Keratinocyte (primary cell): ENCODE results near the gene RTN1. TPM values are rescaled to one million over a fixed set of nuclear protein-coding genes. Genes with fewer than 3 reads are reported as not detected.

ENCODE experiments used
- DNase-seq: peaks from one replicate; pipeline ENCODE4 v3.0.0-alpha.2; 2011; ENCODE audit warnings: low read depth, missing footprints, low spot score
- FAIRE-seq: peaks from 2 replicates; lab custom pipeline; 2011; peaks lifted over from hg19 to GRCh38; lab: Jason Lieb, UNC
- H2AFZ ChIP-seq: 2 replicates; pipeline ENCODE4 v1.6.0; 2012; ENCODE audit warnings: low read length, control low read depth, inconsistent platforms; ENCODE audit not compliant: control insufficient read depth
- H3K27ac ChIP-seq: 2 replicates; pipeline ENCODE4 v1.5.1; 2011; ENCODE audit warnings: low read length; ENCODE audit not compliant: control insufficient read depth, insufficient read depth
- H3K27me3 ChIP-seq: 3 replicates; pipeline ENCODE4 v1.6.0; 2011; ENCODE audit warnings: low read length; ENCODE audit not compliant: control insufficient read depth, insufficient read depth; ENCODE audit errors: extremely low read depth
- H3K36me3 ChIP-seq, 2 experiments: 2 replicates in 1 of 2; 3 replicates in 1 of 2; pipeline ENCODE4 v1.5.1; 2011; ENCODE audit warnings: low read length in 2 of 2, mild to moderate bottlenecking in 1 of 2; ENCODE audit not compliant: control insufficient read depth in 2 of 2, insufficient read depth in 2 of 2; ENCODE audit errors: extremely low read depth in 1 of 2
- H3K4me1 ChIP-seq: 3 replicates; pipeline ENCODE4 v1.5.1; 2011; ENCODE audit warnings: low read length; ENCODE audit not compliant: control insufficient read depth, insufficient read depth; ENCODE audit errors: extremely low read depth
- H3K4me2 ChIP-seq: 3 replicates; pipeline ENCODE4 v1.6.0; 2011; ENCODE audit warnings: low read depth, low read length; ENCODE audit not compliant: control insufficient read depth, insufficient read depth; ENCODE audit errors: extremely low read depth
- H3K4me3 ChIP-seq, 3 experiments: fragments of 200-600 bp in 1 of 3; sonication (generic) in 1 of 3; 2 replicates in 2 of 3; 3 replicates in 1 of 3; pipeline ENCODE4 v1.5.1; 2011 to 2016; ENCODE audit warnings: low read length in 3 of 3, mild to moderate bottlenecking in 3 of 3, control low read depth in 2 of 3, inconsistent platforms in 1 of 3, low read depth in 1 of 3, mixed read lengths in 1 of 3, mixed run types in 1 of 3, moderate library complexity in 1 of 3; ENCODE audit not compliant: control insufficient read depth in 2 of 3, insufficient read depth in 2 of 3; ENCODE audit errors: extremely low read depth in 1 of 3
- H3K79me2 ChIP-seq: 2 replicates; pipeline ENCODE4 v1.6.0; 2012; ENCODE audit warnings: low read length; ENCODE audit not compliant: control insufficient read depth, insufficient read depth
- H3K9ac ChIP-seq: 3 replicates; pipeline ENCODE4 v1.6.0; 2011; ENCODE audit warnings: low read length; ENCODE audit not compliant: control insufficient read depth, insufficient read depth; ENCODE audit errors: extremely low read depth
- H3K9me1 ChIP-seq: 3 replicates; pipeline ENCODE4 v1.6.0; 2011; ENCODE audit warnings: low read length; ENCODE audit not compliant: control insufficient read depth, insufficient read depth; ENCODE audit errors: extremely low read depth
- H3K9me3 ChIP-seq: 2 replicates; pipeline ENCODE4 v1.5.1; 2012; ENCODE audit warnings: low read depth, low read length; ENCODE audit not compliant: control insufficient read depth
- H4K20me1 ChIP-seq: 3 replicates; pipeline ENCODE4 v1.6.0; 2011; ENCODE audit warnings: low read length; ENCODE audit not compliant: control insufficient read depth, insufficient read depth; ENCODE audit errors: extremely low read depth
- EZH2 ChIP-seq: IDR thresholded peaks from one replicate; pipeline ENCODE4 v1.6.1; 2012; ENCODE audit warnings: inconsistent platforms, mild to moderate bottlenecking, low read length, moderate library complexity
- dilution Hi-C: fragments of 300-500 bp; cut with MboI; formaldehyde crosslinking; loops from one replicate; pipeline ENCODE4 v1.7.0; 2020; ENCODE audit warnings: low sequenced_read_pairs; ENCODE audit not compliant: extremely low pct_ligation_motif_present
- polyA plus RNA-seq, 5 experiments: library from polyadenylated mRNA; depleted of rRNA in 3 of 5; stranded (reverse) in 3 of 5; stranded (forward) in 1 of 5; unstranded in 1 of 5; fragments of >200 nt; gene quantifications; 1 replicate in 1 of 5; 2 replicates in 3 of 5; 3 replicates in 1 of 5; pipeline versions ENCODE4 v1.2.1 to v1.2.3, GENCODE V29; 2011 to 2012; ENCODE audit warnings: missing spikeins in 2 of 5, low read depth in 1 of 5, low replicate concordance in 1 of 5
- small RNA-seq, 3 experiments: library from RNA; depleted of rRNA; stranded (forward); fragments of <200 nt; gene quantifications; one replicate each; pipeline ENCODE3, GENCODE V24; 2012; ENCODE audit warnings: low read depth in 3 of 3, low replicate concordance in 1 of 3; ENCODE audit not compliant: insufficient read length in 3 of 3
- TF ChIP-seq, protein P1 (sequence below), 3 experiments: IDR thresholded peaks in 1 of 3; conservative IDR thresholded peaks in 1 of 3; optimal IDR thresholded peaks in 1 of 3; 2 replicates in 2 of 3; 3 replicates in 1 of 3; pipeline versions ENCODE3 to v1.5.1; 2011; ENCODE audit warnings: low read length in 3 of 3, mild to moderate bottlenecking in 3 of 3, moderate library complexity in 2 of 3, control low read depth in 1 of 3, inconsistent platforms in 1 of 3; ENCODE audit not compliant: insufficient read depth in 2 of 3; ENCODE audit errors: extremely low read depth in 1 of 3

RTN1 gene
- polyA plus RNA-seq, 1 donor (not counting 4 experiments of a cell fraction or from before 2014, with no cell fraction given) = 0.05 TPM

GRCh38 chr14:59564366-59564765 is 306.2 kb downstream of the RTN1 start:
- Histone ChIP-seq H3K9me1 (no peaks in the 10 kb centered on the region), H3K4me1 (no peaks in the 10 kb centered on the region), H3K79me2 (no peaks in the 10 kb centered on the region), H3K9ac (no peak overlapping the region), H3K36me3 (no peaks in the 10 kb centered on the region), H3K27me3 (peaks cover 8% of the 10 kb centered on the region), H3K27ac (no peak overlapping the region), H3K4me3 (no peak overlapping the region), H3K9me3 (no peaks in the 10 kb centered on the region), H3K4me2 (no peak overlapping the region), H4K20me1 (no peaks in the 10 kb centered on the region), H2AFZ (no peak overlapping the region)
- TF ChIP-seq, protein P1, sequence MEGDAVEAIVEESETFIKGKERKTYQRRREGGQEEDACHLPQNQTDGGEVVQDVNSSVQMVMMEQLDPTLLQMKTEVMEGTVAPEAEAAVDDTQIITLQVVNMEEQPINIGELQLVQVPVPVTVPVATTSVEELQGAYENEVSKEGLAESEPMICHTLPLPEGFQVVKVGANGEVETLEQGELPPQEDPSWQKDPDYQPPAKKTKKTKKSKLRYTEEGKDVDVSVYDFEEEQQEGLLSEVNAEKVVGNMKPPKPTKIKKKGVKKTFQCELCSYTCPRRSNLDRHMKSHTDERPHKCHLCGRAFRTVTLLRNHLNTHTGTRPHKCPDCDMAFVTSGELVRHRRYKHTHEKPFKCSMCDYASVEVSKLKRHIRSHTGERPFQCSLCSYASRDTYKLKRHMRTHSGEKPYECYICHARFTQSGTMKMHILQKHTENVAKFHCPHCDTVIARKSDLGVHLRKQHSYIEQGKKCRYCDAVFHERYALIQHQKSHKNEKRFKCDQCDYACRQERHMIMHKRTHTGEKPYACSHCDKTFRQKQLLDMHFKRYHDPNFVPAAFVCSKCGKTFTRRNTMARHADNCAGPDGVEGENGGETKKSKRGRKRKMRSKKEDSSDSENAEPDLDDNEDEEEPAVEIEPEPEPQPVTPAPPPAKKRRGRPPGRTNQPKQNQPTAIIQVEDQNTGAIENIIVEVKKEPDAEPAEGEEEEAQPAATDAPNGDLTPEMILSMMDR (optimal IDR thresholded peaks at IDR 0.05 in 1 of 3, IDR thresholded peaks at IDR 0.05 in 1 of 3, conservative IDR thresholded peaks at IDR 0.05 in 1 of 3; ENCODE audit: extremely low read depth in 1 of 3, insufficient read depth in 2 of 3, low read length in 3 of 3) = no peak
- TF ChIP-seq EZH2 = no peak
- dilution Hi-C loops = no loop called here
- FAIRE-seq (no peak), DNase-seq (no peak)

DNA sequence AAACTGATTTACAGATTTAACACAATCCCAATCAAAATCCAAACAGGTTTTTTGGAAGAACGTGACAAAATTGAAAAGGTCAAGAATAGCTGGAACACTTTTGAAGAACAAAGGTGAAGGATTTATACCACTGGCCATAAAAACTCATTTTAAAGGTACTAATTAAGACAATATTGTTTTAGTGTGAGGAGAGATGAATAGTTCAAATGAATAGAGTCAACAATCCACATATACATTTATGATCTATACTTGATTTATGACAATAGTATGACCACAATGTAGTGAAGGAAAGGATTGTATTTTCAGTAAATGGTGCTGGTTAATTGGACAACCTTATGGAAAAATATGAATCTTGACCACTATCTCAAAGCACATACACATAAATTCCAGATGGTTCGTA is 323.3 kb downstream of the RTN1 start:
- no peaks in the 10 kb centered on the region for H3K79me2 ChIP-seq
- H3K4me2 ChIP-seq = no peak overlapping the region
- H4K20me1 ChIP-seq = no peaks in the 10 kb centered on the region
- H3K9ac ChIP-seq = no peak overlapping the region
- no peaks in the 10 kb centered on the region for H3K27me3 ChIP-seq
- no peaks in the 10 kb centered on the region for H3K4me1 ChIP-seq
- H3K36me3 ChIP-seq = no peaks in the 10 kb centered on the region
- H3K4me3 ChIP-seq = no peak overlapping the region
- TF ChIP-seq, protein P1 (optimal IDR thresholded peaks at IDR 0.05 in 1 of 3, IDR thresholded peaks at IDR 0.05 in 1 of 3, conservative IDR thresholded peaks at IDR 0.05 in 1 of 3; ENCODE audit: extremely low read depth in 1 of 3, insufficient read depth in 2 of 3, low read length in 3 of 3) = no peak
- no peak for TF ChIP-seq EZH2
- DNase-seq (no peak), FAIRE-seq (no peak)
- dilution Hi-C loops = no loop called here
- no peak overlapping the region for H3K27ac ChIP-seq
- no peak overlapping the region for H2AFZ ChIP-seq
- no peaks in the 10 kb centered on the region for H3K9me1 ChIP-seq
- H3K9me3 ChIP-seq = no peaks in the 10 kb centered on the region

Small RNA genes lying within 50 kb of the gene (small RNA-seq; reads per million reads assigned to genes)
- 0 reads per million in 3 experiments for gene MIR5586

Other genes with a start within 250 kb of the RTN1 start
- not detected in 3 replicates for gene LRRC9, start 49.4 kb upstream of the RTN1 start, polyA plus RNA-seq
- gene PCNX4, start 221.1 kb upstream of the RTN1 start, polyA plus RNA-seq = 22.4 to 49.8 TPM (median 47.2 TPM) in 3 replicates